Uterus (tissue), 2 donors: ENCODE results near the gene CLEC4M.

Source experiments
- CTCF ChIP-seq, 4 experiments: fragments of 200-600 bp in 2 of 4; fragments of 450-650 bp in 2 of 4; sonication (generic) in 2 of 4; IDR thresholded peaks; one replicate each; pipeline ENCODE4 v1.5.1; 2016 to 2019; ENCODE audit warnings: antibody characterized with exemption in 4 of 4, mild to moderate bottlenecking in 2 of 4, moderate library complexity in 1 of 4
- POLR2A ChIP-seq, 2 donors: fragments of 450-650 bp; IDR thresholded peaks; one replicate each; pipeline ENCODE4 v1.6.1; 2016; ENCODE audit warnings: antibody characterized with exemption in 2 of 2, mild to moderate bottlenecking in 1 of 2, moderate library complexity in 1 of 2

- TF ChIP-seq CTCF (IDR thresholded peaks at IDR 0.05) (no peak), POLR2A (IDR thresholded peaks at IDR 0.05) (no peak)
Observed at GRCh38 chr19:7762719-7763293, at the start of gene CLEC4M.
